GM23338 (cell line): Measurements from ENCODE around the gene REL. TPM values are rescaled to one million over a fixed set of nuclear protein-coding genes. Genes with fewer than 3 reads are reported as not detected.

Experiments used
- EZH2phosphoT487 ChIP-seq: fragments of 200-600 bp; sonication (generic); IDR thresholded peaks from one replicate; pipeline ENCODE4 v1.8.1; 2018; ENCODE audit warnings: antibody characterized with exemption; ENCODE audit not compliant: unreplicated experiment
- JUNB ChIP-seq: IDR thresholded peaks from one replicate; pipeline ENCODE4 v1.6.1; 2016; ENCODE audit warnings: antibody characterized with exemption; ENCODE audit not compliant: unreplicated experiment
- POLR2AphosphoS5 ChIP-seq: IDR thresholded peaks from 2 replicates; pipeline ENCODE4 v1.6.1; 2016; ENCODE audit warnings: antibody characterized with exemption, low read depth
- ZNF331 ChIP-seq: fragments of 250-450 bp; sonication (Bioruptor Pico); IDR thresholded peaks from 2 replicates; pipeline ENCODE4 v1.5.0; 2020; ENCODE audit warnings: low read depth, mild to moderate bottlenecking, moderate library complexity
- polyA plus RNA-seq: library from polyadenylated mRNA; unstranded; fragments of >200 nt; fragmentation: Nextera tagmentation; extraction: Ambion mirVana; gene quantifications from 2 replicates; pipeline ENCODE4 v1.2.1, GENCODE V29; 2016
- total RNA-seq: library from RNA; depleted of rRNA; stranded (reverse); fragments of >200 nt; shearing (Covaris generic); gene quantifications from 2 replicates; pipeline ENCODE4 v1.2.3, GENCODE V29; 2014
- TF ChIP-seq, protein P1 (sequence below): fragments of 250-450 bp; sonication (Bioruptor Pico); IDR thresholded peaks from 2 replicates; pipeline ENCODE4 v1.5.0; 2020; ENCODE audit warnings: mild to moderate bottlenecking, moderate library complexity
- TF ChIP-seq, protein P2 (sequence below), 2 experiments: fragments of 200-600 bp in 1 of 2; sonication (generic) in 1 of 2; conservative IDR thresholded peaks; 2 replicates each; pipeline versions ENCODE4 v1.5.1 to v1.6.1; 2016 to 2017; ENCODE audit warnings: antibody characterized with exemption in 2 of 2, low read depth in 2 of 2, mild to moderate bottlenecking in 2 of 2, moderate library complexity in 1 of 2
- TF ChIP-seq, protein P3 (sequence below): IDR thresholded peaks from one replicate; pipeline ENCODE4 v1.6.1; 2018; ENCODE audit warnings: antibody characterized with exemption; ENCODE audit not compliant: unreplicated experiment

Gene REL
- total and polyA plus RNA-seq, 2 experiments from 2014 or later, result 4.1 to 8.0 TPM

DNA sequence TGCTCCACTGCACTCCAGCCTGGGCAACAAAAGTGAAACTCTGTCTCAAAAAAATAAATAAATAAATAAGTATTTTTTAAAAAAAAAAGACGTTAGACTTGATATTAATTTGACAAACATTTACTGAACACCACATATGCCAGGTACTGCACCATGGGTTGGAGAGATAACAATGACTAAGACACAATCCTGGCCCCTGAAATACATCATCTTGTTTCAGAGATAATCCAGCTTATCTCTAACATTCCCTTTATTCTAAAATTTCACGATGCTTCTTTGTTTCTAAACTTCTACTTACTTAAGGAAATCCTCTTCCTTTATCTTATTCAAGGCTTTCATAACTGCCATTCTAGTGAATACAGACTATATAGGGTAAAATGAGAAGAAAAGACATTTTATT, 81.2 kb downstream of the REL start (continued):
- TF ChIP-seq, protein P1, sequence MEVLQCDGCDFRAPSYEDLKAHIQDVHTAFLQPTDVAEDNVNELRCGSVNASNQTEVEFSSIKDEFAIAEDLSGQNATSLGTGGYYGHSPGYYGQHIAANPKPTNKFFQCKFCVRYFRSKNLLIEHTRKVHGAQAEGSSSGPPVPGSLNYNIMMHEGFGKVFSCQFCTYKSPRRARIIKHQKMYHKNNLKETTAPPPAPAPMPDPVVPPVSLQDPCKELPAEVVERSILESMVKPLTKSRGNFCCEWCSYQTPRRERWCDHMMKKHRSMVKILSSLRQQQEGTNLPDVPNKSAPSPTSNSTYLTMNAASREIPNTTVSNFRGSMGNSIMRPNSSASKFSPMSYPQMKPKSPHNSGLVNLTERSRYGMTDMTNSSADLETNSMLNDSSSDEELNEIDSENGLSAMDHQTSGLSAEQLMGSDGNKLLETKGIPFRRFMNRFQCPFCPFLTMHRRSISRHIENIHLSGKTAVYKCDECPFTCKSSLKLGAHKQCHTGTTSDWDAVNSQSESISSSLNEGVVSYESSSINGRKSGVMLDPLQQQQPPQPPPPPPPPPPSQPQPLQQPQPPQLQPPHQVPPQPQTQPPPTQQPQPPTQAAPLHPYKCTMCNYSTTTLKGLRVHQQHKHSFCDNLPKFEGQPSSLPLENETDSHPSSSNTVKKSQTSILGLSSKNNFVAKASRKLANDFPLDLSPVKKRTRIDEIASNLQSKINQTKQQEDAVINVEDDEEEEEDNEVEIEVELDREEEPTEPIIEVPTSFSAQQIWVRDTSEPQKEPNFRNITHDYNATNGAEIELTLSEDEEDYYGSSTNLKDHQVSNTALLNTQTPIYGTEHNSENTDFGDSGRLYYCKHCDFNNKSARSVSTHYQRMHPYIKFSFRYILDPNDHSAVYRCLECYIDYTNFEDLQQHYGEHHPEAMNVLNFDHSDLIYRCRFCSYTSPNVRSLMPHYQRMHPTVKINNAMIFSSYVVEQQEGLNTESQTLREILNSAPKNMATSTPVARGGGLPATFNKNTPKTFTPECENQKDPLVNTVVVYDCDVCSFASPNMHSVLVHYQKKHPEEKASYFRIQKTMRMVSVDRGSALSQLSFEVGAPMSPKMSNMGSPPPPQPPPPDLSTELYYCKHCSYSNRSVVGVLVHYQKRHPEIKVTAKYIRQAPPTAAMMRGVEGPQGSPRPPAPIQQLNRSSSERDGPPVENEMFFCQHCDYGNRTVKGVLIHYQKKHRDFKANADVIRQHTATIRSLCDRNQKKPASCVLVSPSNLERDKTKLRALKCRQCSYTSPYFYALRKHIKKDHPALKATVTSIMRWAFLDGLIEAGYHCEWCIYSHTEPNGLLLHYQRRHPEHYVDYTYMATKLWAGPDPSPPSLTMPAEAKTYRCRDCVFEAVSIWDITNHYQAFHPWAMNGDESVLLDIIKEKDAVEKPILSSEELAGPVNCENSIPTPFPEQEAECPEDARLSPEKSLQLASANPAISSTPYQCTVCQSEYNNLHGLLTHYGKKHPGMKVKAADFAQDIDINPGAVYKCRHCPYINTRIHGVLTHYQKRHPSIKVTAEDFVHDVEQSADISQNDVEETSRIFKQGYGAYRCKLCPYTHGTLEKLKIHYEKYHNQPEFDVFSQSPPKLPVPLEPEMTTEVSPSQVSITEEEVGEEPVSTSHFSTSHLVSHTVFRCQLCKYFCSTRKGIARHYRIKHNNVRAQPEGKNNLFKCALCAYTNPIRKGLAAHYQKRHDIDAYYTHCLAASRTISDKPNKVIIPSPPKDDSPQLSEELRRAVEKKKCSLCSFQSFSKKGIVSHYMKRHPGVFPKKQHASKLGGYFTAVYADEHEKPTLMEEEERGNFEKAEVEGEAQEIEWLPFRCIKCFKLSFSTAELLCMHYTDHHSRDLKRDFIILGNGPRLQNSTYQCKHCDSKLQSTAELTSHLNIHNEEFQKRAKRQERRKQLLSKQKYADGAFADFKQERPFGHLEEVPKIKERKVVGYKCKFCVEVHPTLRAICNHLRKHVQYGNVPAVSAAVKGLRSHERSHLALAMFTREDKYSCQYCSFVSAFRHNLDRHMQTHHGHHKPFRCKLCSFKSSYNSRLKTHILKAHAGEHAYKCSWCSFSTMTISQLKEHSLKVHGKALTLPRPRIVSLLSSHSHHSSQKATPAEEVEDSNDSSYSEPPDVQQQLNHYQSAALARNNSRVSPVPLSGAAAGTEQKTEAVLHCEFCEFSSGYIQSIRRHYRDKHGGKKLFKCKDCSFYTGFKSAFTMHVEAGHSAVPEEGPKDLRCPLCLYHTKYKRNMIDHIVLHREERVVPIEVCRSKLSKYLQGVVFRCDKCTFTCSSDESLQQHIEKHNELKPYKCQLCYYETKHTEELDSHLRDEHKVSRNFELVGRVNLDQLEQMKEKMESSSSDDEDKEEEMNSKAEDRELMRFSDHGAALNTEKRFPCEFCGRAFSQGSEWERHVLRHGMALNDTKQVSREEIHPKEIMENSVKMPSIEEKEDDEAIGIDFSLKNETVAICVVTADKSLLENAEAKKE, result no peak
- TF ChIP-seq EZH2phosphoT487 (no peak), POLR2AphosphoS5 (no peak), ZNF331 (CRISPR knock-in tag) (no peak), JUNB (no peak)
- TF ChIP-seq, protein P2, sequence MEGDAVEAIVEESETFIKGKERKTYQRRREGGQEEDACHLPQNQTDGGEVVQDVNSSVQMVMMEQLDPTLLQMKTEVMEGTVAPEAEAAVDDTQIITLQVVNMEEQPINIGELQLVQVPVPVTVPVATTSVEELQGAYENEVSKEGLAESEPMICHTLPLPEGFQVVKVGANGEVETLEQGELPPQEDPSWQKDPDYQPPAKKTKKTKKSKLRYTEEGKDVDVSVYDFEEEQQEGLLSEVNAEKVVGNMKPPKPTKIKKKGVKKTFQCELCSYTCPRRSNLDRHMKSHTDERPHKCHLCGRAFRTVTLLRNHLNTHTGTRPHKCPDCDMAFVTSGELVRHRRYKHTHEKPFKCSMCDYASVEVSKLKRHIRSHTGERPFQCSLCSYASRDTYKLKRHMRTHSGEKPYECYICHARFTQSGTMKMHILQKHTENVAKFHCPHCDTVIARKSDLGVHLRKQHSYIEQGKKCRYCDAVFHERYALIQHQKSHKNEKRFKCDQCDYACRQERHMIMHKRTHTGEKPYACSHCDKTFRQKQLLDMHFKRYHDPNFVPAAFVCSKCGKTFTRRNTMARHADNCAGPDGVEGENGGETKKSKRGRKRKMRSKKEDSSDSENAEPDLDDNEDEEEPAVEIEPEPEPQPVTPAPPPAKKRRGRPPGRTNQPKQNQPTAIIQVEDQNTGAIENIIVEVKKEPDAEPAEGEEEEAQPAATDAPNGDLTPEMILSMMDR (conservative IDR thresholded peaks at IDR 0.05; ENCODE audit: low read depth in 2 of 2), result no peak
- TF ChIP-seq, protein P3, sequence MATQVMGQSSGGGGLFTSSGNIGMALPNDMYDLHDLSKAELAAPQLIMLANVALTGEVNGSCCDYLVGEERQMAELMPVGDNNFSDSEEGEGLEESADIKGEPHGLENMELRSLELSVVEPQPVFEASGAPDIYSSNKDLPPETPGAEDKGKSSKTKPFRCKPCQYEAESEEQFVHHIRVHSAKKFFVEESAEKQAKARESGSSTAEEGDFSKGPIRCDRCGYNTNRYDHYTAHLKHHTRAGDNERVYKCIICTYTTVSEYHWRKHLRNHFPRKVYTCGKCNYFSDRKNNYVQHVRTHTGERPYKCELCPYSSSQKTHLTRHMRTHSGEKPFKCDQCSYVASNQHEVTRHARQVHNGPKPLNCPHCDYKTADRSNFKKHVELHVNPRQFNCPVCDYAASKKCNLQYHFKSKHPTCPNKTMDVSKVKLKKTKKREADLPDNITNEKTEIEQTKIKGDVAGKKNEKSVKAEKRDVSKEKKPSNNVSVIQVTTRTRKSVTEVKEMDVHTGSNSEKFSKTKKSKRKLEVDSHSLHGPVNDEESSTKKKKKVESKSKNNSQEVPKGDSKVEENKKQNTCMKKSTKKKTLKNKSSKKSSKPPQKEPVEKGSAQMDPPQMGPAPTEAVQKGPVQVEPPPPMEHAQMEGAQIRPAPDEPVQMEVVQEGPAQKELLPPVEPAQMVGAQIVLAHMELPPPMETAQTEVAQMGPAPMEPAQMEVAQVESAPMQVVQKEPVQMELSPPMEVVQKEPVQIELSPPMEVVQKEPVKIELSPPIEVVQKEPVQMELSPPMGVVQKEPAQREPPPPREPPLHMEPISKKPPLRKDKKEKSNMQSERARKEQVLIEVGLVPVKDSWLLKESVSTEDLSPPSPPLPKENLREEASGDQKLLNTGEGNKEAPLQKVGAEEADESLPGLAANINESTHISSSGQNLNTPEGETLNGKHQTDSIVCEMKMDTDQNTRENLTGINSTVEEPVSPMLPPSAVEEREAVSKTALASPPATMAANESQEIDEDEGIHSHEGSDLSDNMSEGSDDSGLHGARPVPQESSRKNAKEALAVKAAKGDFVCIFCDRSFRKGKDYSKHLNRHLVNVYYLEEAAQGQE, result no peak
